K562 (cell line): ENCODE measurements around the gene LDLRAD3. TPM values are rescaled to one million over a fixed set of nuclear protein-coding genes. Genes with fewer than 3 reads are reported as not detected.

Experiments used
- RB1 ChIP-seq: fragments of 450-650 bp; IDR thresholded peaks from 2 replicates; pipeline ENCODE4 v1.6.1; 2017; ENCODE audit warnings: low read depth, mild to moderate bottlenecking
- REST ChIP-seq, 2 experiments: fragments of 450-650 bp; formaldehyde crosslinking in 1 of 2; IDR thresholded peaks; 2 replicates each; pipeline versions ENCODE4 v1.4.0 to v1.6.1; 2014 to 2020; ENCODE audit warnings: mild to moderate bottlenecking in 2 of 2, borderline replicate concordance in 1 of 2, low read depth in 1 of 2
- polyA plus RNA-seq, 8 experiments: library from polyadenylated mRNA; depleted of rRNA in 4 of 8; stranded (reverse) in 5 of 8; unstranded in 3 of 8; fragments of >200 nt; fragmentation: Nextera tagmentation in 2 of 8; fragmentation: Illumina TruSeq in 1 of 8; extraction: Ambion mirVana in 2 of 8; extraction: Trizol in 1 of 8; gene quantifications; 2 replicates each; pipeline versions ENCODE4 v1.2.1 to v1.2.3, GENCODE V29; 2011 to 2014; ENCODE audit warnings: inconsistent platforms in 1 of 8, missing spikeins in 1 of 8
- total RNA-seq, 7 experiments: library from RNA; depleted of rRNA in 6 of 7; stranded (reverse); fragments of >200 nt in 6 of 7; fragmentation: Illumina TruSeq in 2 of 7; extraction: Trizol in 2 of 7; gene quantifications; 2 replicates each; pipeline versions ENCODE4 v1.2.1 to v1.2.3, GENCODE V29; 2011 to 2021; ENCODE audit warnings: low replicate concordance in 1 of 7

LDLRAD3 gene
- total and polyA plus RNA-seq, 9 of the 15 experiments (the other 6 are each of a cell fraction or from before 2014, with no cell fraction given), result 0.73 to 7.2 (median 3.5) TPM

- TF ChIP-seq REST (IDR thresholded peaks at IDR 0.05; ENCODE audit: borderline replicate concordance) (peak; percentile 90), REST (CRISPR knock-in tag; IDR thresholded peaks at IDR 0.05; ENCODE audit: low read depth) (no peak), RB1 (0 out of 2 replicates have a peak, but pooled peaks have one; percentile 21)
Observed at GRCh38 chr11:36131721-36132397, 188.0 kb downstream of the LDLRAD3 start (continued).
